ENCODE results near the gene LMOD1.
"Not testable (repeated sequence)": the region's sequence is repeated elsewhere in the genome, so short reads cannot be mapped to it uniquely, and the experiment has no call there.

The LMOD1 gene

DNA sequence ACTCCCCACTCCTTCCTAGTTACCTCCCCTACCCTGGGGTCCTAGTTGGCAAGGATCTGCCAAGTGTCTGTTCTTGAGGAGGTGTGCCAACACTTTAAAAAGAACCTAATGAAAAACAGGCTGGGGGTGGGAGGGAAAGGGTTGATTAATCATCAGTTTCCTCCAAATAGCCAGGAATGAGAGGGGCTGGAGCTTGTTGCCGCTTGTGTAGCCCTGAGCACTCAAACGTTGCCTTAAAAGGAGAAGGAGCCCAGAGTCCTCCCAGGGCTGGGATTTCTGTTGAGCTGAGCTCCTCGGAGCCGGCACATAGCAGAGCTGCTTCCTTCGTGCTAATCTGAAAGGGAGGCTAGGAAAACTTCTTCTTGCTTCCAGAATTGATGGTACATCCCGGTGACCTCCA, 41.8 kb downstream of the LMOD1 start:
- H3K4me3 ChIP-seq (ENCODE audit: low read length), result no peak overlapping the region; the same call in 1 of the 2 replicates
- TF ChIP-seq, protein P1, sequence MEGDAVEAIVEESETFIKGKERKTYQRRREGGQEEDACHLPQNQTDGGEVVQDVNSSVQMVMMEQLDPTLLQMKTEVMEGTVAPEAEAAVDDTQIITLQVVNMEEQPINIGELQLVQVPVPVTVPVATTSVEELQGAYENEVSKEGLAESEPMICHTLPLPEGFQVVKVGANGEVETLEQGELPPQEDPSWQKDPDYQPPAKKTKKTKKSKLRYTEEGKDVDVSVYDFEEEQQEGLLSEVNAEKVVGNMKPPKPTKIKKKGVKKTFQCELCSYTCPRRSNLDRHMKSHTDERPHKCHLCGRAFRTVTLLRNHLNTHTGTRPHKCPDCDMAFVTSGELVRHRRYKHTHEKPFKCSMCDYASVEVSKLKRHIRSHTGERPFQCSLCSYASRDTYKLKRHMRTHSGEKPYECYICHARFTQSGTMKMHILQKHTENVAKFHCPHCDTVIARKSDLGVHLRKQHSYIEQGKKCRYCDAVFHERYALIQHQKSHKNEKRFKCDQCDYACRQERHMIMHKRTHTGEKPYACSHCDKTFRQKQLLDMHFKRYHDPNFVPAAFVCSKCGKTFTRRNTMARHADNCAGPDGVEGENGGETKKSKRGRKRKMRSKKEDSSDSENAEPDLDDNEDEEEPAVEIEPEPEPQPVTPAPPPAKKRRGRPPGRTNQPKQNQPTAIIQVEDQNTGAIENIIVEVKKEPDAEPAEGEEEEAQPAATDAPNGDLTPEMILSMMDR (conservative IDR thresholded peaks at IDR 0.05; ENCODE audit: low read length), result no peak
- peak; percentile 95 for DNase-seq (ENCODE audit: low read depth)

DNA sequence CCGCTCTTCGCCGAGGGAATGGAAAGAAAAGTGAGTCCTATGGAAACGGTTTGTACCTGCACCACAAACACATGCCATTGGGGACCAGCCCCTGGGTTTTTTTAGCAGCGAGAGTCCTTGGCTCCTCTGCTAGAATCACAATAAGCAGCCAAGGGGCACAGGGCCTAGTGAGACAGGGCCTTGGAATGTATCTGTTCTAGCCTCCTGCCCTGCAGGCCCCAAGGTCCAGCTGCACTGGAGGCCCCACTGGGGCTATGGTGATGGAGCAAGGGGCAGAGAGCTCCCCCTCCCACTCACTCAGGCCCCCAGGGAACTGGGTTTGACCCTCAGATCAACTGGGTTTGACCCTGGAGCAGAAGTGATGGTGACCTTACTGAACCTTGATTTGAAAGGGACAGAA, 43.2 kb downstream of the LMOD1 start:
- H3K4me3 ChIP-seq (ENCODE audit: low read length), result no peak overlapping the region
- peak; percentile 76 for DNase-seq (ENCODE audit: low read depth)
- TF ChIP-seq, protein P1 (conservative IDR thresholded peaks at IDR 0.05; ENCODE audit: low read length), result no peak

DNA sequence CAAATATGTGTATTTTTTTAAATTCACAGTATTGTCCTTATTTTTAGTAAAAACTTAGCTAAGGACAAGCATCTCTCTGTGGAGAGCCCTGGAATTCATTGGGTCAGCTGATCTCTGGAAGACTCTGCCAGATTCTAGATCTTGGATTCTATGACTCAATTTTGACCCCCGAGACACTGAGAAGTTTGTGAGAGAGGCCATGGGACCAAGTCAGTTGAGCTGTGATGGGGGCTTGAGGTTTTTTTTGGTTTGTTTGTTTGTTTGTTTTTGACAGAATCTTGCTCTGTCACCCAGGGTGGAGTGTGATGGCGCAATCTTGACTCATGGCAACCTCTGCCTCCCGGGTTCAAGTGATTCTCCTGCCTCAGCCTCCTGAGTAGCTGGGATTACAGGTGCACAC, 44.1 kb downstream of the LMOD1 start:
- no peak overlapping the region for H3K4me3 ChIP-seq (ENCODE audit: low read length)
- peak; percentile 49 for DNase-seq (ENCODE audit: low read depth)
- TF ChIP-seq, protein P1 (conservative IDR thresholded peaks at IDR 0.05; ENCODE audit: low read length), result no peak

DNA sequence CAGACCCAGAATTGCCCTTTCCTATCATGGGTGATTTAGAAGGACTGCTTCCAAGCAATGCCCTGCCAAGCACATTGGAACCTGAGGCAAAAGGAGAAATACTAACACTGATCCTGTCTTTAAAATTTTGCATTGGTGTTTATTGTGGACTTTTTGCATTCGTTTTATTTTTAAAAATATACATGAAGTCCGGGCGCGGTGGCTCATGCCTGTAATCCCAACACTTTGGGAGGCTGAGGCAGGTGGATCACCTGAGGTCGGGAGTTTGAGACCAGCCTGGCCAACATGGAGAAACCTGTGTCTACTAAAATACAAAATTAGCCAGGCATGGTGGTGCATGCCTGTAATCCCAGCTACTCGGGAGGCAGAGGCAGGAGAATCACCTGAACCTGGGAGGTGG, 45.3 kb downstream of the LMOD1 start:
- DNase-seq (ENCODE audit: low read depth); H3K4me3 ChIP-seq (ENCODE audit: low read length): not testable (repeated sequence)

DNA sequence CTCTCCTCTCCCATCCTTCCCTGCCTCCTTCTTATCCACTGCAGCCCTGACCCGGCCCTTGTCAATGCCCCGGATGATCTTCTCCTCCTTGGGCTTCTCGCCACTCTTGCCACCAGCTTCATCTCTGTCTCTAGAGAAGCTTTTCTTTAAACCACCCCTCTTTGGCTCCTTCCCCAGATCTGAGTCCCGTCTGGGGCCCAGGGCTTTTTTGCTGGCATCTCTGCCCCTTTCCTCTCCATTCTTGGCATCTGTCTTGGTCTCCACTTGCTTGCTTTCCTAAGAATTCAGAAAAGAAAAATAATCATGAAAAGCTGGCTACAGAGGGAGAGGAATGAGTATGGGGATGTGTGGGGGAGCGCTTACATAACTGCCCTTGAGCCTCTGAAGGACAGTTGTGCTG, 45.9 kb downstream of the LMOD1 start:
- TF ChIP-seq, protein P1 (conservative IDR thresholded peaks at IDR 0.05; ENCODE audit: low read length), result no peak
- no peak for DNase-seq (ENCODE audit: low read depth)
- H3K4me3 ChIP-seq (ENCODE audit: low read length), result no peak overlapping the region

DNA sequence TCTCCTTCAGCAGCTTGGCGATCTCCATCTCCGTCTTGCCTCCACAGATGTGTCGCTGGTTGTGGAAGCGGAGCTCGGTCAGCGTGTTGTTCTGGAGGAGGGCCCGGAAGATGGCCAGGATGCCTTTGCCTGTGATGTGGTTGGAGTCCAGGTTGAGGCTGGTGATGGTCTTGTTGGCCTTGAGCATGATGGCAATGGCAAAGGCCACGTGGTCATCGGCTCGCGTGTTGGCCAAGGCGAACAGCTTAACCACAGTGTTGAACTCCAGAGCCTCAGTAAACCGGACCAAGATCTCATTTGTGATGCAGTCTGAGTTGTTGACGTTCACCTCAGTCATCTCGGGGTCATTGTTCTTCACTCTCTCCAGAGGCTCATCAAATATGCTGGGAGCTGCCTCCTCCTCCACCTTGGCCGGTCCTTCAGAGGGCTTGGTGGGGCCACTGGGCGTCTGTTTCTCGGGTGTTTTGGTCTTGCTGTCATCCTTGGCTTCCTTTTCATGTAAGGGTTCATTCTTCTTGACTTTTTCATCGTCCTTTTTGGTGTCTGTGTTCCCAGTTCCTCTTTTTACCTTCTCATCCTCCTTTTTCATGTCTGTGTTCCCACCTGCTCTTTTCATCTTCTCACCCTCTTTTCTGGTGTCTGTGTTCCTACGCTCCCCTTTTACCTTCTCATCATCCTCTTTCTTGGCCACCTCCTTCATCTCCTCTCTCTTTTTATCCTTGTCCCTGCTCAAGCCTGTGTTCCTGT, 46.5 kb downstream of the LMOD1 start:
- TF ChIP-seq, protein P1 (conservative IDR thresholded peaks at IDR 0.05; ENCODE audit: low read length), result no peak
- no peak overlapping the region for H3K4me3 ChIP-seq (ENCODE audit: low read length)
- DNase-seq (ENCODE audit: low read depth), result no peak

DNA sequence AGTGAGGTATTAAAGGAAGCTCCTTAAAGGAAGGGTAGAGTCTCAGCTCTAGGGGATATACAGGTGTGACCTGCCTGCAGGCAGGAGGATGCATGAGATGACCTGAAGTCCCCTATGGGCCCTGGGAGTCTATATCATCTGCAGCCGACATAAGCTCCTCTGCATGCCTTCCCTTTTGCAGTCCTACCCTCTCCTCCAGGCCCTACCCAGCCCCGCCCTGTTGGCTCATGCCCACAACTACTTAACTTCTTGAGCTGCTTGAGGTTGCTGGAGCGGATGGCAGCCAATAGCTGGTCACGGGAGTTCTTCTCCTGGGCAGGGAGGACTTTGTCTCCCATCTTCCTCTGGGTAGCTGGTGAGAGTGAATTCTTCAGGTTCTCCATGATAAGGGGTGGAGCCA, 47.4 kb downstream of the LMOD1 start:
- no peak overlapping the region for H3K4me3 ChIP-seq (ENCODE audit: low read length)
- DNase-seq (ENCODE audit: low read depth), result no peak
- TF ChIP-seq, protein P1 (conservative IDR thresholded peaks at IDR 0.05; ENCODE audit: low read length), result no peak
